Right lobe of liver (tissue), 6 donors: ENCODE data around the gene TIGD1. TPM values are rescaled to one million over a fixed set of nuclear protein-coding genes. Genes with fewer than 3 reads are reported as not detected.

Source experiments
- ATAC-seq, 4 donors: fragments of 200-7000 bp; cut with Tn5 transposase; one replicate each; pipeline ENCODE4 v1.9.1; 2020; ENCODE audit warnings: mild to moderate bottlenecking in 4 of 4, moderate library complexity in 4 of 4
- DNase-seq, 3 donors: peaks; one replicate each; pipeline ENCODE4 v3.0.0-alpha.2; 2020
- H3K27ac ChIP-seq, 3 donors: fragments of 200-600 bp; one replicate each; pipeline ENCODE4 v1.8.0; 2022
- H3K27me3 ChIP-seq, 2 donors: fragments of 200-600 bp; one replicate each; pipeline ENCODE4 v1.8.0; 2022
- H3K36me3 ChIP-seq, 4 donors: fragments of 200-600 bp; sonication (generic) in 1 of 4; one replicate each; pipeline versions ENCODE4 v1.5.1 to v1.8.0; 2017 to 2022; ENCODE audit warnings: control low read depth in 1 of 4
- H3K4me1 ChIP-seq, 4 donors: fragments of 200-600 bp; sonication (generic) in 1 of 4; one replicate each; pipeline versions ENCODE4 v1.5.1 to v1.8.0; 2017 to 2022; ENCODE audit warnings: control low read depth in 1 of 4
- H3K4me3 ChIP-seq, 3 donors: fragments of 200-600 bp; one replicate each; pipeline ENCODE4 v1.8.0; 2022
- H3K9me3 ChIP-seq, 4 donors: fragments of 200-600 bp; sonication (generic) in 1 of 4; one replicate each; pipeline versions ENCODE4 v1.5.1 to v1.8.0; 2017 to 2022; ENCODE audit warnings: control low read depth in 1 of 4
- POLR2A ChIP-seq: fragments of 450-650 bp; IDR thresholded peaks from one replicate; pipeline ENCODE4 v1.6.1; 2017; ENCODE audit warnings: antibody characterized with exemption, mild to moderate bottlenecking
- WGBS: methylation state at CpG from one replicate; pipeline ENCODE4 v1.1.6; 2018; ENCODE audit warnings: low coverage, low lambda C conversion rate; ENCODE audit not compliant: insufficient coverage; ENCODE audit errors: missing lambda C conversion rate; 5-methylcytosine and 5-hydroxymethylcytosine counted together
- intact Hi-C, 2 donors: fragments of 100-400 bp; cut with DNase I; formaldehyde crosslinking; loops; one replicate each; pipeline versions ENCODE4 v1.11.2 to v1.14.1; 2022
- total RNA-seq, 6 experiments: library from RNA; depleted of rRNA in 2 of 6; stranded (reverse); fragments of >200 nt in 2 of 6; fragmentation: NEBNext Ultra II Directional in 3 of 6; extraction: Animal tissue kit (Norgen Biotek cat#: 25700) in 3 of 6; gene quantifications; one replicate each; pipeline versions ENCODE4 v1.1.0 to v1.2.4, GENCODE V29; 2016 to 2023
- TF ChIP-seq, protein P1 (sequence below), 4 donors: fragments of 200-600 bp in 3 of 4; fragments of 450-650 bp in 1 of 4; IDR thresholded peaks; one replicate each; pipeline versions ENCODE4 v1.5.1 to v1.8.0; 2016 to 2022; ENCODE audit warnings: antibody characterized with exemption in 4 of 4, mild to moderate bottlenecking in 2 of 4
- donor health status: DM: no; HTN: yes; CAD: no.
- donor health status: DM: no; HTN: no; CAD: no.
- donor health status: DM: no; HTN: no; CAD: no.
- donor health status: DM: no; HTN: yes; CAD: no.
- donor health status: DM: no; HTN: yes; CAD: no.

The TIGD1 gene
- total RNA-seq, 6 experiments from 2014 or later, result 0.68 to 1.5 (median 1.0) TPM

DNA sequence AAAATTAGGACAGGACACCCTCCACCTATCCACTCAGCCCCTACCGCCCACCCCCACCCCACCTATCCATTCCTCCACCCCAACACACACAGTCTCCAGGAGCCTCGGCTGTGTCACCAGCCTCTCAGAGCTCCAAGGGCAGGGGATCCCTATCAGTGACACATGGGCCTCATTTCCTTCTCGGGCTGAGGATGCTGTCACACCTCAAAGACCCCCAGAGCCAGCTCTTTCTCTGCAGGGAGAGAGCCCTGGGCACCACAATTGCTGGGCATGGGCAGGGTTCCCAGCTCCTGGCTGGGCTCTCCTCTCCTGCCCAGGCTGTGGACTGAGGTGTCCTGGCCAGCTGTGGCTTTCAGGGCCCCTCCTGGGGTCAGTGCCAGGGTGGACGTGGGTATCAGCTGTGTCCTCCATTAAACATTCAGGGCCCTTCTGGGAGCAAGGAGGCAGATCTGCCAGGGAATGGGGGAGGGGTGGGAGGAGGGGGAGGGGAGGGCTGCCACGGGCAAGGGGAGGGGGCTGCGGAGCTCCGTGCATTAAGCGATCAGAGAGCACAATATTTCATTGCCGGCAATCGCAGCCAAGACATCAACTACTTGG, 48.5 kb downstream of the TIGD1 start:
- DNase-seq (no peak), ATAC-seq (no peak)
- Histone ChIP-seq H3K4me1 (peaks cover 0 to 8% (median 0%) of the 10 kb centered on the region in 4 donors), H3K27ac (no peak overlapping the region), H3K27me3 (no peaks in the 10 kb centered on the region), H3K4me3 (no peak overlapping the region), H3K9me3 (no peaks in the 10 kb centered on the region), H3K36me3 (no peaks in the 10 kb centered on the region)
- no peak for TF ChIP-seq POLR2A
- TF ChIP-seq, protein P1, sequence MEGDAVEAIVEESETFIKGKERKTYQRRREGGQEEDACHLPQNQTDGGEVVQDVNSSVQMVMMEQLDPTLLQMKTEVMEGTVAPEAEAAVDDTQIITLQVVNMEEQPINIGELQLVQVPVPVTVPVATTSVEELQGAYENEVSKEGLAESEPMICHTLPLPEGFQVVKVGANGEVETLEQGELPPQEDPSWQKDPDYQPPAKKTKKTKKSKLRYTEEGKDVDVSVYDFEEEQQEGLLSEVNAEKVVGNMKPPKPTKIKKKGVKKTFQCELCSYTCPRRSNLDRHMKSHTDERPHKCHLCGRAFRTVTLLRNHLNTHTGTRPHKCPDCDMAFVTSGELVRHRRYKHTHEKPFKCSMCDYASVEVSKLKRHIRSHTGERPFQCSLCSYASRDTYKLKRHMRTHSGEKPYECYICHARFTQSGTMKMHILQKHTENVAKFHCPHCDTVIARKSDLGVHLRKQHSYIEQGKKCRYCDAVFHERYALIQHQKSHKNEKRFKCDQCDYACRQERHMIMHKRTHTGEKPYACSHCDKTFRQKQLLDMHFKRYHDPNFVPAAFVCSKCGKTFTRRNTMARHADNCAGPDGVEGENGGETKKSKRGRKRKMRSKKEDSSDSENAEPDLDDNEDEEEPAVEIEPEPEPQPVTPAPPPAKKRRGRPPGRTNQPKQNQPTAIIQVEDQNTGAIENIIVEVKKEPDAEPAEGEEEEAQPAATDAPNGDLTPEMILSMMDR (IDR thresholded peaks at IDR 0.05), result no peak
- intact Hi-C loops, result no loop called here
- WGBS, result 57% methylated on average over 7 of the region's 10 CpGs

DNA sequence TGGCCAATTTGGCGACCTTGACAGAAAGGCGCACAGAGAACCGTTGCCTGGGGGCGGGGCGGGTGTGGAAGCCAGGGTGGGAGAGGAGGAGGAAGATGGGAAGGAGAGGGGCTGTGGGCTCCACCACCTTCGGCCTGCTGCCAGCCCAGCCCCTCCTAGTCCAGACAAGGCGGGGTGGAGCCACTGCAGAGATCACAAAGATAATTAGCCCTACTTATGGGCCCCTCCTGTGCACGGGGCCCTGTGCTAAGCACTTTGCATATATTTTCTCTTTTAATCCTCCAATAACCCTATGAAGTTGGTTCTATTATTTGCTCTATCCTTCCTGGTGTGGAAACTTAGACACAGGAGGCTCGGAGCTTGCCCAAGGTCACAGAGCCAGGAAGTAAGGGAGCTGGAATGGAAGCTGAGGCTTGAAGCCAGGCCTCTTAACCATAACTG, 49.0 kb downstream of the TIGD1 start:
- Histone ChIP-seq H3K27ac (no peak overlapping the region), H3K27me3 (no peaks in the 10 kb centered on the region), H3K4me1 (peaks cover 0 to 8% (median 0%) of the 10 kb centered on the region in 4 donors), H3K4me3 (no peak overlapping the region), H3K9me3 (no peaks in the 10 kb centered on the region), H3K36me3 (no peaks in the 10 kb centered on the region)
- DNase-seq (no peak), ATAC-seq (peak in 1 of 4 donors; percentile 41)
- TF ChIP-seq, protein P1 (IDR thresholded peaks at IDR 0.05), result no peak
- no peak for TF ChIP-seq POLR2A
- intact Hi-C loops, result no loop called here
- WGBS, result no CpG with 5 or more reads among the region's 9 CpGs

DNA sequence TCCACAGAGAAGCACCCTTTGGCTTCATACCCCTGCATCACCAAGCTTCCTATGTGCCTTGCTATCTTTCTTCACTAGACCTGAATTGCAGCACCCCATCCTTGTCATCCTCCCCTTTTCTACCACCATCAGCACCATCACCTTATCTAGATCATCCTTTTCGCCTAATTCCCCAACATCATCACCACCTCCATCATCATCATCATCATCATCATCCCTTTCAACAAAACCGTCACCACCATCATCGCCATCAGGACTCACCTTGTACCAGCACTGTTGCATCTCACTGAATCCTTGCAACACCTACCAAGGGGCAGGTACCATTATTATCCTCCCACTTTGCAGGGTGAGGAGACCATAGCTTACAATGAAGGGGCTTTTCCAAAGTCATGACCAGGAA, 51.9 kb downstream of the TIGD1 start:
- WGBS, result 88% methylated on average over 3 of the region's 3 CpGs
- H3K4me3 ChIP-seq, result no peak overlapping the region
- TF ChIP-seq, protein P1 (IDR thresholded peaks at IDR 0.05), result no peak
- TF ChIP-seq POLR2A, result no peak
- H3K27ac ChIP-seq, result no peak overlapping the region
- H3K27me3 ChIP-seq, result no peaks in the 10 kb centered on the region
- H3K36me3 ChIP-seq, result no peaks in the 10 kb centered on the region
- ATAC-seq (no peak), DNase-seq (no peak)
- intact Hi-C loops, result no loop called here
- H3K9me3 ChIP-seq, result no peaks in the 10 kb centered on the region
- peaks cover 0 to 6% (median 0%) of the 10 kb centered on the region in 4 donors for H3K4me1 ChIP-seq

Other genes starting within 250 kb of the TIGD1 start
- gene ALPP, start 171.8 kb downstream of the TIGD1 start, total RNA-seq, result not detected
- not detected for gene ALPG, start 143.7 kb downstream of the TIGD1 start, total RNA-seq
- under 1 TPM in 2 of 6 experiments, not detected in 4; 0.19 to 0.25 TPM for gene ALPI, start 94.4 kb downstream of the TIGD1 start, total RNA-seq
- gene ECEL1, start 62.7 kb downstream of the TIGD1 start, total RNA-seq, result 1 to 10 TPM in 1 of 6 experiments, under 1 TPM in 3, not detected in 2; 0.22 to 1.3 (median 0.83) TPM
- under 1 TPM in 1 of 6 experiments, not detected in 5; 0.19 TPM for gene PRSS56, start 30.2 kb downstream of the TIGD1 start, total RNA-seq
- gene CHRND, start 24.4 kb downstream of the TIGD1 start, total RNA-seq, result not detected
- not detected for gene CHRNG, start 10.9 kb downstream of the TIGD1 start, total RNA-seq
- gene EIF4E2, start 132 bp upstream of the TIGD1 start, total RNA-seq, result 10 to 100 TPM; 24.3 to 47.7 (median 42.0) TPM
- 10 to 100 TPM in 4 of 6 experiments, 1 to 10 TPM in 2; 7.3 to 30.3 (median 10.7) TPM for gene EFHD1, start 83.0 kb upstream of the TIGD1 start, total RNA-seq
- 10 to 100 TPM; 25.7 to 35.0 (median 32.6) TPM for gene GIGYF2, start 146.8 kb upstream of the TIGD1 start, total RNA-seq
- gene KCNJ13, start 226.0 kb upstream of the TIGD1 start, total RNA-seq, result not detected